Heart left ventricle (tissue), 13 donors: Measurements from ENCODE around the gene SERPINA5.

Source experiments
- CTCF ChIP-seq, 12 donors: fragments of 200-600 bp; sonication (generic) in 4 of 12; IDR thresholded peaks; one replicate each; pipeline versions ENCODE4 v1.5.0 to v1.8.0; 2018 to 2022; ENCODE audit warnings: antibody characterized with exemption in 12 of 12, mild to moderate bottlenecking in 5 of 12
- POLR2A ChIP-seq, 2 donors: fragments of 450-650 bp; IDR thresholded peaks; one replicate each; pipeline ENCODE4 v1.6.1; 2017; ENCODE audit warnings: antibody characterized with exemption in 2 of 2, mild to moderate bottlenecking in 2 of 2, moderate library complexity in 2 of 2
- donor health status: ischemic (EF 13 %, LVEDD 7.1; RV severe dilation, severe dysfunction).
- donor health status: DM: no; HTN: yes; CAD: no.
- donor health status: DM: no; HTN: no; CAD: no.
- donor health status: ischemic (EF 25% LVEDD 6.9; RV normal size, moderate dysfunction).
- donor health status: ischemic (EF 25% LVEDD 5.7; RV mildly dilated, moderate dysfunction).
- donor health status: ischemic (EF 35%, LVEDD 5.7; RV mildly dilated, moderate dysfunction).
- donor health status: nonischemic (EF 11% LVEDD 7.7; RV severe dilation, severe dysfunction).
- donor health status: DM: yes; HTN: yes; CAD: no.
- donor health status: PGD.
- donor health status: ischemic (EF 29% LVEDD 5.4; RV normal size, mild dysfunction).
- donor health status: nonischemic (EF 23%, LVEDD 6.1; RV moderate dilation, normal function).

- TF ChIP-seq CTCF (IDR thresholded peaks at IDR 0.05): no peak
- TF ChIP-seq POLR2A (IDR thresholded peaks at IDR 0.05): no peak
Measured at GRCh38 chr14:94591871-94592270, 10.6 kb downstream of the SERPINA5 start.
